IPS-15b (cell line): Measurements from ENCODE around the gene ZNF217.
A peak's percentile ranks its signal among the peaks of the same experiment; 100 is the strongest.
"Not testable (repeated sequence)": the region's sequence is repeated elsewhere in the genome, so short reads cannot be mapped to it uniquely, and the experiment has no call there.

Source experiments
- H3K27me3 ChIP-seq: one replicate; pipeline ENCODE4 v1.6.1; 2013; ENCODE audit warnings: low read length; ENCODE audit not compliant: control insufficient read depth, insufficient read depth
- H3K36me3 ChIP-seq: one replicate; pipeline ENCODE4 v1.6.1; 2013; ENCODE audit warnings: low read length; ENCODE audit not compliant: control insufficient read depth, insufficient read depth
- H3K4me1 ChIP-seq: one replicate; pipeline ENCODE4 v1.6.1; 2013; ENCODE audit warnings: mild to moderate bottlenecking, low read length; ENCODE audit not compliant: control insufficient read depth, insufficient read depth
- H3K4me3 ChIP-seq: one replicate; pipeline ENCODE4 v1.5.1; 2013; ENCODE audit warnings: low read depth, low read length
- H3K9ac ChIP-seq: one replicate; pipeline ENCODE4 v1.6.1; 2013; ENCODE audit warnings: low read depth, mild to moderate bottlenecking, low read length
- H3K9me3 ChIP-seq: one replicate; pipeline ENCODE4 v1.6.1; 2013; ENCODE audit warnings: mild to moderate bottlenecking, low read length; ENCODE audit not compliant: control insufficient read depth, insufficient read depth

The ZNF217 gene

DNA sequence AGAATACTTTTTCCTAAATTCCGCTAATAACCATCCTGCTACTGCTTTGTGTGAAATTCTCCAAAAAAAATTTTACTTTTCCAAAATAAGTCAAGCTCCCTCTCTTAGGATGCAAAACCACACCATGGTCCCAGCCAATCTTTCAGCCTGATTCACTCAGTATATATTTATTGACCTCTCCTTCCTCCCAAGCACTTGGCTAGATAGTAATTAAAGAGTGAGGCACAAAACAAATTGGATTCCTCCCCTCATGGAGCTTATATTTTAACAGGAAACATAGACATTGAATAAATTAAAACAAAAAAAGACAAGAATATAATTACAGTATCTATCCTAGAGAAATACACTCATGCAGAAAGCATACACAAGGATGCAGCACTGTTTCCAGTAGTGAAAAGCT, 9.0 kb upstream of the ZNF217 start:
- Histone ChIP-seq H3K4me3 (no peak overlapping the region), H3K9ac (no peak overlapping the region), H3K27me3 (no peaks in the 10 kb centered on the region), H3K9me3 (no peaks in the 10 kb centered on the region), H3K4me1 (peaks cover 17% of the 10 kb centered on the region), H3K36me3 (no peaks in the 10 kb centered on the region)

DNA sequence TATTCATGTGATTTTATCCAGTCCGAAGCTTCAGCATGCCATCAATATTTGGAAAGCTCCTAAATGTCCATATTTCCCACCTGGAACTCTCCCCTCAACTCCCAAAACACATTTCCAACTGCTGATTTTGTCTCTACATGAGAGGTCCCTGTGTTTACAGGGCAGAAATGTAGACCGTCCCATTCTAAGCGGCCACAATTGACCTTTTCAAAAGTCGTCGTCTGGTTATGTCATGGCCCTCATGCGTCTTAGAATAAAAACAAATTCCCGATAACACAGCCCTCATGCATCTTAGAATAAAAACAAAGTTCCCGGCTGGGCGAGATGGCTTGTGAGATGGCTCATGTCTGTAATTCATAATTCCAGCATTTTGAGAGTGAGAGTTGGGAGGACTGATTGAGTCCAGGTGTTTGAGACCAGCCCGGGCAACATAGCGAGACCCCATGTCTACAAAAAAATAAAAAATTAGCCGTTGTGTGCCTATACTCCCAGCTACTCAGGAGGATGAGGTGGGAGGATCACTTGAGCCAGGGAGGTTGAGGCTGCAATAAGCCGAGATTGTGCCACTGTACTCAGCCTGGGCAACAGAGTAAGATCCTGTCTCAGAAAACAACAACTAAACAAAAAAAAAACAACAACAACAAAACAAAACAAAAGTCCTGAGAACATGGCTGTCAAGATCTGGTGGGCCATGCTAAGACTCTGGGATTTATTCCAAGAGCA, 6.4 kb upstream of the ZNF217 start:
- H3K9ac ChIP-seq, result no peak overlapping the region
- H3K4me1 ChIP-seq, result peaks cover 26% of the 10 kb centered on the region
- H3K27me3 ChIP-seq, result no peaks in the 10 kb centered on the region
- no peaks in the 10 kb centered on the region for H3K9me3 ChIP-seq
- no peaks in the 10 kb centered on the region for H3K36me3 ChIP-seq
- H3K4me3 ChIP-seq, result no peak overlapping the region

DNA sequence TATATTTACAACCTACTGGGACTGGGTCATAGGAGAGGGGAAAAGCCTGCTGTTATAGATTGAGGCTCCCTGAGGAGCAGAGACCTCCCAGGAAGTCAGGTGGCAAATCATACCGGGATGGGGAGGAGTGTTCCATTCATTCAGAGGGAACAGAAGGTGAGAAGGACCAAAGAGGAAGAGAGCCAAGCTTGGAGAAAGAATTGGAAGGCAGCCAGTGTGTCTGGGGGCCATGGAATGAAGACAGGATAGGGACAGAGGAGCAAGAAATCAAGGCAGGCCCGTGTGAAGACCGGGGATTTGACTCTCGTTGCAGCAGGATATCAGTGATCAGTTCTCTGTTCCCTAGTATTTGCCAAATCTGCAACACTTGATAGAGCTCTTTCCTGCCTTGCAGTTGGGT, 5.7 kb upstream of the ZNF217 start:
- H3K9ac ChIP-seq, result no peak overlapping the region

DNA sequence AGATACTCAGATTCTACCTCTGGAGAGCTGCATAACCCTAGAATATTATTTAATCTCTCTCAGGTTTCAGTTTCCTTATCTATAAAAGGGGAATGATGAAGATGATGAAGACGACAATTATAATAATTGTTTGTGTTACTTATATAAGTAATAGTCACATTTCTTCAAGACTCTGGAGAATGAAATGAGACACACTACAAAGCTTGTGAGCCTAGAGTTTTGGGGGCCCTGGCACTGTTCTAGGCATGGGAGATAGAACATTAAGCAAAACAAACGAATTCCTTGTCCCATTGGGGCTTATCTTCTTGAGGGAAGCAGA, 5.4 kb upstream of the ZNF217 start:
- Histone ChIP-seq H3K27me3 (no peaks in the 10 kb centered on the region), H3K9me3 (no peaks in the 10 kb centered on the region), H3K36me3 (no peaks in the 10 kb centered on the region), H3K4me3 (no peak overlapping the region), H3K9ac (no peak overlapping the region), H3K4me1 (peaks cover 26% of the 10 kb centered on the region)

More for the DNA sequence above, 5.7 kb upstream of the ZNF217 start:
- Histone ChIP-seq H3K27me3 (no peaks in the 10 kb centered on the region), H3K4me3 (no peak overlapping the region), H3K9me3 (no peaks in the 10 kb centered on the region), H3K36me3 (no peaks in the 10 kb centered on the region), H3K4me1 (peaks cover 26% of the 10 kb centered on the region)

DNA sequence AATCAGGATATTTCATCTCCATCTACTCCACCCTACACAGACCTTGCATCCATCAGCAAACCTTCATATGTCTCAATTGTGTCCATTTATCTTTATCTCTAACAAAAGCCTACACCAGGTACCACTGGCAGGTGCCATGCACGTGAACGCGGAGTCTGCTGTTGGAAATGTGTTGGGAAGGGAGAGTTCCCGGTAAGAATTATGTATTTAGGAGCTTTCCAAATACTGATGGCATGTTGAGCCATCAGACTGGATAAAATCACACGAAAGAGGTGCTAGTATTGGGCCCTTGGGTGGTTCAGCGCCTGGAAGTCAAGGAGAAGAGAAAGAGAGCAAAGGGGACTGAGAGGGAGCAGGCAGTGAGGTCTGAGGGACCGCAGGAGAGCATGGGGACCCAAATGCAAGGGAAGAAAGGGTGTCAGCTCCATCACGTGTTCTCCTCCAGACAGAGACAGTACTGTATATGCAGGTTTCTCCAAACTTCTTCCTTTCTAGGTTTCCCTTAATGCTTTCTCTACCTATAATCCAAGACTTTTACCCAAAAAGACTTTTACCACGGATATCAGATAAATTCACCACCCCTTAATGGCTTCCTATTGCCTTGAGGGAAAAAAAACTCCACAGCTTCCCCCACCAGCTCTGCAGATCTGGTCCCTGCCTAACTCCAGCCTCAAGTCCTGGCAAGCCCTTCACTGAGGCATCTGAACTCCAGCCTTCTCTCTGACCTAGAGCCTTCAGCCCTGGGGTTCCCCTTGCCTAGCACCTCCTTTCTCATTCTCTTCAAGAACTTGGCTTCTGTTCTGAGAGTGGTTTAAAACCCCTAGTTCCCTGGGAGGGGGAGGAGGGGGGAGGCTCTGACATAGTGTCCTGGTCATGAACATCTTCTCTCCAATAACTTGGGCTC, 4.8 kb upstream of the ZNF217 start:
- H3K27me3 ChIP-seq, result no peaks in the 10 kb centered on the region
- no peak overlapping the region for H3K9ac ChIP-seq
- no peaks in the 10 kb centered on the region for H3K9me3 ChIP-seq
- peaks cover 26% of the 10 kb centered on the region for H3K4me1 ChIP-seq
- H3K36me3 ChIP-seq, result no peaks in the 10 kb centered on the region
- H3K4me3 ChIP-seq, result no peak overlapping the region

DNA sequence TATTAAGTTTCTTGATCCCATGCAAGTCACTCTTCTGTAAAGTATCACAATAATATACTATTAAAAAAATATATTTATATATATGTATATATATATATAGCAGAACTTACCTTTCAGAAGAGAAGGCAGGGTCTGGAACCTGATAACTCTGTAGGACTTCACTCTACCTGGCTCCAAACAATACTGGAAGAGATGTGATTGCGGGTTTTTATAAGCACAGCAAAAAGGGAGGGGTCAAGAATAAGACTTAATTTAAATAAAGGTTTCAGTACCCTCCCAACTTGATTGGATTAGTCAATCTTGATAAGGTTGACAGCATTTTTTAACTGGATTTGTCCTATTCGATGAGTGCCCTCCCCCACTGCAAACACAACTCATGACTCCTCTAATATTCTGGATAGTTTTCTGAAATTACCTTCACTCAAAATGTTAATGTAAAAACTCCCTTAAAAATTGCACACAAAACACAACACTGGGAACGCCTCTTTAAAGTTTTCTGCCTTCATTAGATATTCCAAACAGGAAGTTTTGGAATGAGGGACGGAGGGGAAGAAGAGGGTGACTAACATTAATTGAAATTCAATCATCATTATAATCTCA, 4.0 kb upstream of the ZNF217 start:
- Histone ChIP-seq H3K4me1 (peaks cover 26% of the 10 kb centered on the region), H3K9ac (no peak overlapping the region), H3K9me3 (no peaks in the 10 kb centered on the region), H3K4me3 (no peak overlapping the region), H3K36me3 (no peaks in the 10 kb centered on the region), H3K27me3 (no peaks in the 10 kb centered on the region)

DNA sequence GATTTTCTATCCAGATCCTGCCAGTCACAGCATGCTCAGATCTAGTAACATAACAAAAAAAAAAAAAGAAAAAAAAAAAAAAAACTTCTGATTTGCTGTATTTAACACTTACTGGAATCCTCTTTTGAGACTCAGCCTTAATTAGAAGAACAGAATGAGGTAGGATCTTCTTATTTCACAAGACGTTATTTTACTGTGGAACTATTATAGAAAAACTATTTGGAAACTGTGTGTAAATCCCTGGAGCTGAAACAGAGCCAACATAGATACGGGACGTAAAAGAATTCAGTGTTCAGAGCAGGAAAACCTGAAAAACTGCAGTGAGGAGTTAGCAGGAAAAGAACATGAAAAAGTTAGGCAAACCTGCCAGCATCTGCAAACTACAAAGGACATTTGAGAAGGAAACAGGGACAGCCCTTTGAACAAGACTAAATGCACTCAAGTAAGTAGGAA, 3.4 kb upstream of the ZNF217 start:
- Histone ChIP-seq H3K27me3 (no peaks in the 10 kb centered on the region), H3K9ac (no peak overlapping the region), H3K36me3 (no peaks in the 10 kb centered on the region), H3K4me3 (peak overlapping the region; percentile 23), H3K4me1 (peaks cover 26% of the 10 kb centered on the region), H3K9me3 (no peaks in the 10 kb centered on the region)

DNA sequence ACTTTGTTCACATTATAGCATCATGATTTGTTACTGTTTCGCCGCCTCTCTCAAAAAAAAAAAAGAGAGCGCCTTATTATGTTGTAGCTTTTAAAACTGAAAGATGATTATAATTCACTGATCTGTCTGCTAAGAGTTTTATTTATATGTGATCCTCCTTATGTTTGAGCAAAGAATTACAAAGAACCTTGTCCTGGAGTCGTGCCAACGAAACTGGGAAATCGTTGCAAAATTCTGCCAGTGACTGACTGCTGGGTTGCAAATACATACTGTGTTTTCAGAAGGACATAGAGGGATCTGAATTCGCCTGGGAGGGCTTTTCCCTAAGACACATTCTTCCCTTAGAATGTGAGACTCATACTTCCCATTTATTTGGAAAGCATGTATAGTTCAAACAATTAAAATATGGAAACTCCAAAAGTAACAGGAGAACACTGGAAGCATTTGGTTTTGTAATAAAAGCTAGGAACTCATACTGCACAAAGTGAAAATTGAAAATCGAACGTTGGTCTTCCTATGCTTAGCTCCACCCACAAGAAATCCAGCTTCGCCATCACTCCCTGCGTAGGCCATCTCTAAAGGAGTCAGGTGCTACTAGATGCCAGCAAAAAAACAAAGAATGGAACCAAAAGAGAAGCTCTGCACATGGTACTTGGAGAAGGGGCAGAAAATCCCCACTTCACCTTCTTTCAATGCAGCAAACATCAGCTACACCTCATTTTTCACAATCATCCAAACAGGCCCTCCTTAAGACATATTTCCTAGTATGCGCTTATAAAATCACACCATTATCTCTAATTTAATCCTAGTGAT, 2.8 kb upstream of the ZNF217 start:
- H3K9ac ChIP-seq, result peak overlapping the region; percentile 30
- H3K27me3 ChIP-seq, H3K36me3 ChIP-seq, H3K9me3 ChIP-seq: not testable (repeated sequence)
- H3K4me3 ChIP-seq, result peak overlapping the region; percentile 23
- peaks cover 26% of the 10 kb centered on the region for H3K4me1 ChIP-seq

DNA sequence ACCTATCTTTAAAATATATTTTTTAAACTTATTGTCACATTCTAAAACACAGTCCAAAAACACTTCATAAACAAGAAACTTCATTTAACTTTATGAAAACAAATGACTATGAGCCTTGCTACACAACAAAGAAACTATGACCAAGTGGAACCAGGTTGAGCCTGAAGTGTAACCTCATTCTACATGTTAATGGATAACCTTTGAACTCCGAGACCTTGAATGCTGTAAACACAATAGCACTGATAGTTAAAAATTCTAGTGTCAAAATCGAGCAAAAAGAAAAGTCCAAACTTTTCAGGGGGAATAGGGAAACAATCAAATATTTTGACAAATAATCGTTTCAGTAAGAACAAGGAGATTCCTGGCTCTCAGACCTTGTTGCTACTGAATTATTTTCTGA, 2.1 kb upstream of the ZNF217 start:
- H3K9ac ChIP-seq, H3K4me3 ChIP-seq, H3K27me3 ChIP-seq, H3K36me3 ChIP-seq, H3K9me3 ChIP-seq: not testable (repeated sequence)
- peaks cover 26% of the 10 kb centered on the region for H3K4me1 ChIP-seq

DNA sequence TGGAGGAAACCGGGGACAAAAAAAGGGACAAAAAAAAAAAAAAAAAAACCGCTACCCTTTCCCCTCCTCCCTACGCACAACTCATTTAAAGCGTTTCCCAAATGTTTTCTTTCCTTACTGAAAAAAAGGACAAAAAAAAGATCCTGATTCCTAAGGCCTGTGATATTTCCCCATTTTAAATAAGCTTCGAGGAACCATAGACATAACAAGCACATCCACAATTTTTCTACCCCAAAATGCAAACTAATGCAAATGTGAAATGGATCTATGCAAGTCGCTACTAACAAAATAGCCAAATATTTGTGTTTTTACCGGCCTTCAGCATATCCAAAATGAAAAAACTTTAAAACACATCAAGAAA, 1.4 kb upstream of the ZNF217 start:
- H3K36me3 ChIP-seq, result no peaks in the 10 kb centered on the region
- H3K9me3 ChIP-seq, result no peaks in the 10 kb centered on the region
- peak overlapping the region; percentile 68 for H3K4me3 ChIP-seq
- peaks cover 26% of the 10 kb centered on the region for H3K4me1 ChIP-seq
- H3K27me3 ChIP-seq, result no peaks in the 10 kb centered on the region
- peak overlapping the region; percentile 5 for H3K9ac ChIP-seq
